Hematopoietic multipotent progenitor cell treated with erythropoietin and hydrocortisone succinate and interleukin-3 and kit ligand, for 15 days (in vitro differentiated cells): Measurements from ENCODE around the gene ATG101.
"Not testable (repeated sequence)": the region's sequence is repeated elsewhere in the genome, so short reads cannot be mapped to it uniquely, and the experiment has no call there.

Source experiments
- DNase-seq: peaks from one replicate; pipeline ENCODE4 v3.0.0-alpha.2; 2015; ENCODE audit warnings: low spot score

Gene ATG101

DNA sequence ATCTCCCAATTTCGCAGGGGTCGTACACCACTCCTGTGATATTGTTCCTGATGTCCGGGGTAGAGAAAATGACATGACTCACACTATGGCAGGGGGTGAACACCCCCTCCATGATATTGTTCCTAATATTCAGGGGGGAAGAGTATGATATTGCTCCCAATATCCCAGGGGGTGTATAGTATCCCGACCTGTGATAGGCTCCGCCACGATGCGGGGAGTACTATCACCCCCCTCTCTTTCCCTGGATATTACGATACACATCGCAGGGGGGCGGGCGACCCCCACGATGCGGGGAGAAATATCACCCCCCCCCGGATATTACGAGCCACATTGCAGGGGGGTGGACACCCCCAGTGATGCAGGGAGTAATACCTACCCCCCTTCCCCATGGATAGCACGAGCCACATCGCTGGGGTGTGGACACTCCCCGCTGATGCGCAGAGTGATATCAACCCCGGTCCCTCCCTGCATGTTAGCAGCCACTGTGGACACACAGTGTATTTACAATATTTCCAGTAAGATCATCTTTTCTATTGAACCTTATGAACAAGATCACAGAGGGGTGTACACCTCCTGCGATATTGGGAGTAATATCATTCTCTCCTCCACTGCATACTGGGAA, 27.4 kb downstream of the ATG101 start:
- DNase-seq = no peak

DNA sequence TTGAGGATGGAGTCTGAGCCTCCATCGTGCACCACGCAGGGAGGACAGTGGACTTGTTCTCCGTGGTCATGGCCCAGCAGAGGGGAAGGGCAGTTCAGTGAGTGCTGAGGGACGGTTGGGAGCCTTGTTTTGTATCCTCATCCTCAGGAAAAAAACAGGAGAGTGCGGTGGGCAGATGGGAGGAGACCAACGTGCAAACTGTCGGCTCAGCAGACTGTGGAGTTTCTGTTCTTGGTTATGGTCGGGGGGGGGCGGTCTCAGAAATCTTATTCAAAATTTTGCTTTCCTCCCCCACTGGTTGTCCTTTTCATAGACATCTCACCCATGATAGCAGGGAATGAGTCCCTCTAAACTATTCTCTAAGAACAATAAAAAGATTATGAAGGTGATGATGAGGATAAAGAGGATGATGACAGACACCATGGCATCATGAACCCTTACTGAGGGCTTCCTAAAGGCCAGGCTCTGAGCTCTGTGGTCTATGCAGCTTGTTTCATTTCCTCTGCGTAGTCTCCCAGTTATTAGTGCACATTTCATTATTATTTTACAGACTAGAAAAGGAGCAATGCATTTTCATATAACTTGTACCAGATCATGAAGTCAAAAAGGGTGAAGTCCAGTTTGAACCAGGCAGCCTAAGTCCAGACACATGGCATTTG, 34.8 kb downstream of the ATG101 start:
- not testable (repeated sequence) for DNase-seq

DNA sequence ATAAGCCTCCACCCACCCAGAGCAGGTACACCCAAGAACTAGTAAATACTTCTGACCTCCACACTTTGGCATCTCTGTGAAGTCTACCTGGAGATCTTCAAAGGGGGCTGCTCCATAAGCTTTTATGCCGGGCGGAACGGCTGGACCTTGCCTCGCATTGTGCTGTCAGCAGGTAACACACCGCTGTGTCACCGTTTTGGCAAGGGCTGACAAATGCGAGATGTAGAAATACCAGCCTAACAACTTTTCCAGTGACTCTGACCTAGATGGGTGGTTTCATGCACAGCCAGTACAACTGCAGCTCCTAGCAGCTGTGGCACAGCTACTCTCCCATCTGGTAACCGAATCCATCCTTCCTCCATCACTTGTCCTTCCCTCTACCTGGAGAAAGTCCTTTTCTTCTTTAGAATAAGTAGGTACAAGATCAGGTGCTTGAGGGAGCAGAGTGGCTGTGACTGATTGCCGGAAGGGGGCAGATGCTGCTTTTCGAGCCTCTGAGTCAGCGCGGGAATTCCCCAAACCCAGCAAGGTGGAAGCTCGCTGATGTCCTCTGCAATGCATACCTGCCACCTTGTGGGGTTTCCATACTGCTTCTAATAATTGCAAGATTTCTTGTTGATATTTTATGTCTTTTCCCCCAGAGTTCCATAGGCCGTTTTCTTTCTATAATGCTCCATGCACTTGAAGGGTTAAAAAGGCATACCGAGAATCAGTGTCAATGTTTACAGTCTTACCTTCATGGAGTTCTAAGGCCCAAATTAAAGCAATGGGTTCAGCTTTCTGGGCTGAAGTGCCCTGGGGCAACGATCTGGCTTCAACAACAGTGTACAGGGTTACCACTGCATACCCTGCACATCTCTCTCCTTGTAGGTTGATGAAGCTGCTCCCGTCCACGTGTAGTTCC, 46.7 kb downstream of the ATG101 start:
- not testable (repeated sequence) for DNase-seq

DNA sequence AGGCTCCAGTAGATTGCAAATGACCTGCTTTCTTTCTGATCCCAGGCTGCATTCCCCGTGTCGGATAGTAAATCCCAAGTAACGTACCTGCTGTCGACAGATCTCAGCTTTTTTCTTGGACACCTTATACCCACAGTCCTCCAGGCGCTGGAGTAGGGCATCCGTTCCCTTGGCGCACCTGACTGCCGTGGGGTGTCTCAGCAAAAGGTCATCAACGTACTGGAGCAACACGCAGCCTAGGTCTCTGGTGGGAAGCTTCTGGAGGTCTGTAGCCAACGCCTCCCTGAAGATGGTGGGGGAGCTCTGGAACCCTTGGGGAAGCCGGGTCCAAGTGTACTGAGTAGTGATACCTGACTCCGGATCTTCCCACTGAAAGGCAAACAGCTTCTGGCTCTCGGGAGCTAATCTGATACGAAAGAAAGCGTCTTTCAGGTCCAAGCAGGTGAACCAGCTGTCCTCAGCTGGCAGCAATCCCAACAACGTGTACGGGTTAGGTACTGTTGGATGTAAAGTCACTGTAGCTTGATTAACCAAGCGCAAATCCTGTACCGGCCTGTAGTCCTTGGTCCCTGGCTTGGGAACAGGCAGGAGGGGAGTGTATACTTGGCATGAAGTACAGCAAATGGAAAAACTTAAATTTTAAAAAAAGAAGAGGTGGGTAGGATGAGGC, 48.2 kb downstream of the ATG101 start:
- not testable (repeated sequence) for DNase-seq

DNA sequence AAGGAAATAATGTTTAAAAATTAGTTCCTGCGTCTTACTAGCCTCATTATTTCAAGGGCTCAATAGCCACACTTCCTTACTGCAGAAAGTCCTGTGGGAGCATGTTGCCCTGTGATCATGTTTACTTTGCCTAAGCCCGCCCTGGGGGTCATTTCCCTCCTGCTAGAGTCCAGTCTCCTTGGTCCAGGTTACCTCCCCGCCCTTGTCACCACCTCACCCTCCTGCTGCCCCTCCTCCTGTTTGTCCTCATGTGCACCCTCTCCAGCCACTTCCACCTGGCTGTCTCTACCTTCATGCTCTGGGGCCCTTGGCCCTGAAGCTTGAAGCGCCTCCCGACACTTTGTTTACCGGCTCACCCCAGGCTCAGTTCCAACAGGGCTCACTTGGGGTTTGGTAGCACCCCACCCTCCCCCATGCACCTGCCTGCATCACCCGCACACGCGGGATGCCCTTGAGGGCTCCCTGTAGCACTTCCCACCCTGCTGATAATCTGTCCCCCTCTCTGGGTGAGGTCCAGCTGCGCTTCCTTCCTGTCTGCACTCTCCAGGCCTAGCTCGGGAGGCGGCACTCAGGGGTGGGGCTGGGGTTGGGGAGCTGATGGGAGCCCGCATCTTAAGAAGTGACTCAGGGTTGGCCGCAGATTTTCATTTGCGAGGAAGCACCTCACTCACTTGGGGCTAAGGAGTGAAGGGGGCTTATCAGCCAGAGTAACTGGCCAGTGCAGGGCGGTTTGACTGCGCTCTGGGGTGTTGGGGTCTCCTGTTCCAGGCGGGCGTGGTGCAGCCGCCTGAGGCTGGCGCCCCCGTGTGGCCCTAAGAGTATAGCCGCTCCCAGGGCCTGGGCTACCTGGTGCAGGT, 49.8 kb downstream of the ATG101 start:
- DNase-seq = peak; percentile 14

DNA sequence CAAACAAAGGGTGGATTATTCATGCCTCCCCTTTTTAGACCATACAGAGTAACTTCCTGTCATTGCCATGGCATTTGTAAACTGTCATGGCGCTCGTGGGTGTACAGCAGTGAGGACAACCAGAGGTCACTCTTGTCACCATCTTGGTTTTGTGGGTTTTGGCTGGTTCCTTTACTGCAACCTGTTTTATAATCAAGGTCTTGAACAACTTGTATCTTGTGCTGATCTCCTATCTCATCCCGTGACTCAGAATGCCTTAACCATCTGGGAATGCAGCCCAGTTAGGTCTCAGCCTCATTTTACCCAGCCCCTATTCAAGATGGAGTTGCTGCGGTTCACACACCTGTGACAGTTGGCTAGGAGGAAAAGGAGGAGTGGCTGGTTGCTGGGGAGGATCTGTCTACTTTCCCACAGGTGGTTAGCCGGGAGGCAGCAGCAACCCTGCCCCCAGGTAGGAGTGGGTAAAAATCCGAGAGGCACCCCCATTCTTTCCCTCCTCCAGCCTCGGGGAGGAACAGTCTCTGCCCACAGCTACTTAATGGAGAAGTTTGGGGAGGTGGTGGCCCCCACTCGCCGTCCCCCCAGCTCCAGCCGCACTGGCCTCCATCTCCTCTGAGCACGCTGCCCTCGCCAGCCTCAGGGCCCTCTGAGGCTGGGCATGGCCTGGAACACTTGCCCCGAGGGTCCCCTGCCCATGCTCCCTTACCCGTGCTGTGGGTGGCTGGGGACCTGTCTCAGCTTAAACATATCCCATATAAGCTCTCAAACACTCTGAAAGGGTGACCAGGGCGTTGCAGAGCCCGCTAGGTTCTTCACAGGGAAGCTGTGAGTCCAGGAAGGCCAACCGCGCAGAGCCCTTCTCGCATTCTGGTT, 51.4 kb downstream of the ATG101 start:
- DNase-seq = no peak

DNA sequence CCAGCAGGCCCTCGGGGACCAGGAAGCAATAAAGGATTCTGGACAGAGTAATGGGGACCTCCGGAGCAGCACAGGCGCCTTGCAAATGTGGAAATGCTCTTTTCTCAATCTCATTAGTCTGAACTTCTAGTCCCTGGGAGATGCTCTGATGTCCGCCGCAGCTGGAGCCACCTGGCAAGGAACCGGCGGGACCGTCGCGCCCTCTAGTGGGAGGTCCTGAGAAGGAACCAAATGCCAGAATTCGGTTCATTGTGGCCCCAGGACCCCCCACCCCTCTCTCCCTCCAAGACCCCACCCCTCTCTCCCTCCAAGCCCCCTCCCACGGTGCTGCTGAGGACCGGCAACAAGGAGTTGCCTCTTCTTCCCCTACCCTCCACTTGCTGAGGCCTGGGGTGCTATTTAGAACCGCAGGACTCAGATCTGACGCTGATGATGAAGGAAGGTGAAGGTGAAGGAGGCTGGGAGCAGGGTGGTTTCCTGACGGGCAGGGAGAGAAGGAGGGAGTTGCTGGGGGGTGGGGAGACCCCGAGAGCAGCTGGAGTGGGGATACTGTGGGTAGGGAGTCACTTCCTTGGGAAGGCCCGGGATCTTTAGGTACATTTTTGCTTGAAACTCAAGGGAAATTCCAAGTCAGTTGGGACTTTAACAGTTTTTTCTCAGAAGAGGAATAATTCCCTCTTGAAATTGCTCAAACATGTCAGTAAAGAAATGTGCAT, 52.2 kb downstream of the ATG101 start:
- DNase-seq = peak; percentile 44

DNA sequence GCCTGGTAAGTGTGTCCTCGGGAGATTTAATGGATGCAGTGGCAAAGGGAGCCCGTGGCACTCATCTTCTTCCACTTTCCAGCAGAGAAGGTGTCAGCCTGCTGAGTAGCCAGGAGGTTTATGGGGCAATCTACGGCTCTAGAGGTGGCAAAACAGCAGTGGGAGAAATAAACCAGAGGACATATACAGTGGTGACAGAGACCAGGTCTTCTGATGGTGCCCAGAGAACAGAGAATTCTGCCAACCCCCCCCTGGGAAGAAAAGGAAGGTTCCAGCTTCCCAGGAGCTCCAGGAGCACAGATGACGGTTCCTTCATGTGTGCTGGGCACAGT, 52.7 kb downstream of the ATG101 start:
- DNase-seq = no peak

DNA sequence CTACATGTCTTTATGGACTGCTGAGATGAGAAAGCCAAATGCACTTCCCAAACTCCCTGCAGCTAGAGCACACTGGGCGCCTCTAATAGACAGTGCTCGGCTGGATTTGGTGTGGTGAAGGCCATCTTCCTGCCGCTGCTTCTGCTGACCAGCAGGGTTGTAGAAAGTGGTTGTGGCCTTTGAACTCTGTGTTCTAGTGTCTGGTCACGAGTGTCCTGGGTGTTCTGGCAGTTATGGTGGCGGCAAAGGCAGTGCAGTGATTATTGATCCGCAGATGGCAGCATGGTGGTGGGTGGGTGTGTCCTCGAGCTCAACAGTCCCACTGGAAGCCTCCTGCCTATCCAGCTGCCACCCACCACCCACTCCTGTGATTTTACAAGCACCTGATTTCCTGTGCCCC, 53.1 kb downstream of the ATG101 start:
- no peak for DNase-seq

DNA sequence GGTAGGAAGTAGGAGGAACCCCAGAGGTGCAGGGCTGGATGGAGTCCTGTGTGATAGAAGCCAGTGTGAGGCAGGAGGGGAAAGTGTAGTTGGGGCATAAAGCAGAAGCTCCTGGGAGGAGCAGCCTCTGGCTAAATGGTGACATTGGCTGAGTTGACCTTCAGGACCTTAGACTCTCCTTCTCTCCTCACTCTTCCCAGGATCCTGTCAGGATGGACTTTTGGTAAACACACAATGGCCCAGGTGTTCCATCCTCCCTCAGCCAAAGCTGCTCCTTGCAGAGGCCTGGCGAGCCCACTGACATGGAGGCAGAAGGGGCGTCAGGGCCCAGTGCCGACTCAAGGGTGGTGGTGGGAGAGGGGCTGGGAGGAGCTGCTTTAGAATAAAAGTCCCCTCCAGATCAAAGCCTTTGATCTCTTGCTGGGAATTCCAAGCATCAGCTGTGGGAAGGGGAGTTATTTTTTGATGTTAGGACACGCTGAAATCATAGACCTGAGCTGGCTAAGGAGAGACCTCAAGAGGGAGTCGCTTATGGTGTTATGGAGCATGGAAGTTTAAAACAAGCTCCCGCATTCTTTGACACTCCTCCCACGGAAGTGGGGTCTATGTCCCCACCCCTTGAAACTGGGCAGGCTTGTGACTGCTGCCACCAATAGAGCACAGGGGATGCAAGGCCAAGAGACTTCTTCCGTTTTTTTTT, 53.9 kb downstream of the ATG101 start:
- no peak for DNase-seq

DNA sequence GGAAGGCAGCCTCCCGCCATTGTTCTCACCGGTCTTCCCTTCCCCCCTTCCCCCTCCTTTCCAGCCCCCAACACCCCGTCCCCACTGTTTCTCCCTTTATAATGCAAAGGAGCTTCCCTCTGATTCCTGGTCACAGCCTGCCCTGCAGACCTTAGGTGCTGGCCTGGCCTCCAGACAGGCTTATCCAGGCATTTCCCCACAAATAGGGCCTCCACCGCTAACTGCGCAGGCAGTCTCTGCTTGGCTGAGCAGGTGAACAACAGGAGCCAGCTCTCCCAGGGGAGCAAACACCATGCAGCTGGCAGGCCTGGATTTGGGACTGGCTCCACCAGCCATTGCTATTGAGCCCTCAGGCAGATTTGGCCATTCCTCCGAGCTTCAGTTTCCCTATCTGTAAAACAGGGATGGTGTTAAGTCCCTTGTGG, 55.7 kb downstream of the ATG101 start:
- no peak for DNase-seq

DNA sequence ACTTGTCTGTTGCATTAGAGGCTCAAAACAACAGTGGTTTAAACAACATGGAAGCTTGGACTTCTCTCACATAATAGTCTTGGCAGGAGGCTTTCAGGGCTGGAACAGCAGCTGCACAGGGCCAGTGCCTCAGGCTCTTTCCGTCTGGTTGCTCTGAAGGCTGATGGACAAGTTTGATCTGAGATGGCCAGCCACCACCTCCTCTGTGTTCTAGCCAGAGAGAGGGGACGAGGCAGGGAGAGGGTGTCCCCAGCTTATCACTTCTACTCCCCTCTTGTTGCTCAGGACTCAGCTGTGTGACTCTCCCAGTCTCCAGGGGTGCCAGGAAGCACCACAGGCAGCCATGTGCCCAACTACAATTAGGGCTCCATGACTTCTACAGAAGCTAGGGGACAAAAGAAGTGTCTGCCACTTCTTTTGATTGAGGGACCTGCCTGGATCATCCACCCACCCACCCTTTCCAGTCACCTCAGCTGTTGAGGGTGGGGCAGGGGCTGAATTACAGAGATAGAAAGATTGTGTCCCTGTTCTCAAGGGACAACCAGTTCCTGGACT, 56.3 kb downstream of the ATG101 start:
- no peak for DNase-seq
